Natural killer cell (primary cell): ENCODE measurements around the gene DENND1B. TPM values are rescaled to one million over a fixed set of nuclear protein-coding genes. Genes with fewer than 3 reads are reported as not detected.

Source experiments
- ATAC-seq, 3 donors: fragments of 150-1000 bp in 2 of 3; fragments of 200-7000 bp in 1 of 3; cut with Tn5 transposase; 1 replicate in 1 of 3; 2 replicates in 2 of 3; pipeline ENCODE4 v1.10.0; 2021; ENCODE audit warnings: mild to moderate bottlenecking in 2 of 3, moderate library complexity in 2 of 3
- DNase-seq, 2 donors: peaks; one replicate each; pipeline versions ENCODE4 v3.0.0 to v3.0.0-alpha.2; 2013 to 2021; ENCODE audit warnings: mixed read lengths in 1 of 2
- H3K27ac ChIP-seq: one replicate; pipeline ENCODE4 v1.5.1; 2013; ENCODE audit warnings: mild to moderate bottlenecking, low read length
- H3K27me3 ChIP-seq: one replicate; pipeline ENCODE4 v1.6.1; 2013; ENCODE audit warnings: low read length; ENCODE audit not compliant: control insufficient read depth, insufficient read depth
- H3K36me3 ChIP-seq: one replicate; pipeline ENCODE4 v1.6.1; 2013; ENCODE audit warnings: low read length; ENCODE audit not compliant: control insufficient read depth, insufficient read depth
- H3K4me1 ChIP-seq: one replicate; pipeline ENCODE4 v1.6.1; 2013; ENCODE audit warnings: low read length; ENCODE audit not compliant: control insufficient read depth, insufficient read depth
- H3K4me3 ChIP-seq: one replicate; pipeline ENCODE4 v1.5.1; 2013; ENCODE audit warnings: low read length
- H3K9me3 ChIP-seq: one replicate; pipeline ENCODE4 v1.6.1; 2013; ENCODE audit warnings: low read length; ENCODE audit not compliant: control insufficient read depth, insufficient read depth
- H3K27ac Mint-ChIP-seq, 2 donors: one replicate each; pipeline ENCODE4 v1.8.0; 2022; ENCODE audit warnings: mild to moderate bottlenecking in 2 of 2, mixed read lengths in 2 of 2, moderate library complexity in 1 of 2
- H3K27me3 Mint-ChIP-seq, 2 donors: one replicate each; pipeline ENCODE4 v1.8.0; 2022; ENCODE audit warnings: low read depth in 2 of 2, mixed read lengths in 2 of 2
- H3K36me3 Mint-ChIP-seq: one replicate; pipeline ENCODE4 v1.8.0; 2022; ENCODE audit warnings: mixed read lengths
- H3K4me1 Mint-ChIP-seq, 2 donors: one replicate each; pipeline ENCODE4 v1.8.0; 2022; ENCODE audit warnings: mixed read lengths in 2 of 2
- H3K4me3 Mint-ChIP-seq: one replicate; pipeline ENCODE4 v1.8.0; 2022; ENCODE audit warnings: mild to moderate bottlenecking, moderate library complexity, mixed read lengths
- H3K9me3 Mint-ChIP-seq, 2 donors: one replicate each; pipeline ENCODE4 v1.8.0; 2022; ENCODE audit warnings: mixed read lengths in 2 of 2
- WGBS: methylation state at CpG from one replicate; pipeline ENCODE4 v1.1.7; 2013; ENCODE audit warnings: missing lambda C conversion rate; ENCODE audit not compliant: insufficient coverage; 5-methylcytosine and 5-hydroxymethylcytosine counted together
- intact Hi-C: fragments of 100-400 bp; cut with micrococcal nuclease; formaldehyde crosslinking; loops from one replicate; pipeline ENCODE4 v1.14.2; 2022
- total RNA-seq, 4 donors: library from RNA; stranded (reverse); fragments of 120-200 nt in 1 of 4; gene quantifications; one replicate each; pipeline versions ENCODE4 v1.2.3 to v1.2.4, GENCODE V29; 2013 to 2022
- TF ChIP-seq, protein P1 (sequence below): fragments of 200-600 bp; IDR thresholded peaks from one replicate; pipeline ENCODE4 v1.8.0; 2022; ENCODE audit warnings: antibody characterized with exemption

Gene DENND1B
- total RNA-seq, 3 donors from 2014 or later (not counting 1 experiment from before 2014, with no cell fraction given): 35.4 to 62.5 (median 37.5) TPM

- TF ChIP-seq, protein P1, sequence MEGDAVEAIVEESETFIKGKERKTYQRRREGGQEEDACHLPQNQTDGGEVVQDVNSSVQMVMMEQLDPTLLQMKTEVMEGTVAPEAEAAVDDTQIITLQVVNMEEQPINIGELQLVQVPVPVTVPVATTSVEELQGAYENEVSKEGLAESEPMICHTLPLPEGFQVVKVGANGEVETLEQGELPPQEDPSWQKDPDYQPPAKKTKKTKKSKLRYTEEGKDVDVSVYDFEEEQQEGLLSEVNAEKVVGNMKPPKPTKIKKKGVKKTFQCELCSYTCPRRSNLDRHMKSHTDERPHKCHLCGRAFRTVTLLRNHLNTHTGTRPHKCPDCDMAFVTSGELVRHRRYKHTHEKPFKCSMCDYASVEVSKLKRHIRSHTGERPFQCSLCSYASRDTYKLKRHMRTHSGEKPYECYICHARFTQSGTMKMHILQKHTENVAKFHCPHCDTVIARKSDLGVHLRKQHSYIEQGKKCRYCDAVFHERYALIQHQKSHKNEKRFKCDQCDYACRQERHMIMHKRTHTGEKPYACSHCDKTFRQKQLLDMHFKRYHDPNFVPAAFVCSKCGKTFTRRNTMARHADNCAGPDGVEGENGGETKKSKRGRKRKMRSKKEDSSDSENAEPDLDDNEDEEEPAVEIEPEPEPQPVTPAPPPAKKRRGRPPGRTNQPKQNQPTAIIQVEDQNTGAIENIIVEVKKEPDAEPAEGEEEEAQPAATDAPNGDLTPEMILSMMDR: peak; percentile 21
- Histone ChIP-seq H3K4me3 (no peak overlapping the region), H3K4me1 (no peaks in the 10 kb centered on the region), H3K27ac (no peak overlapping the region), H3K9me3 (no peaks in the 10 kb centered on the region), H3K27me3 (no peaks in the 10 kb centered on the region), H3K36me3 (no peaks in the 10 kb centered on the region)
- Mint-ChIP-seq H3K27me3 (no peaks in the 10 kb centered on the region), H3K9me3 (peaks cover 2 to 3% of the 10 kb centered on the region in 2 donors), H3K4me1 (peaks cover 21 to 36% of the 10 kb centered on the region in 2 donors), H3K27ac (no peak overlapping the region), H3K4me3 (no peak overlapping the region), H3K36me3 (peaks cover 11% of the 10 kb centered on the region)
- intact Hi-C loops: loop anchor here (5.0 kb wide), 1 partner anchor 179 kb away; no protein-coding TSS in a partner anchor
- DNase-seq (no peak), ATAC-seq (no peak)
These were observed 82.3 kb downstream of the DENND1B start for GRCh38 chr1:197692965-197693364.

DNA sequence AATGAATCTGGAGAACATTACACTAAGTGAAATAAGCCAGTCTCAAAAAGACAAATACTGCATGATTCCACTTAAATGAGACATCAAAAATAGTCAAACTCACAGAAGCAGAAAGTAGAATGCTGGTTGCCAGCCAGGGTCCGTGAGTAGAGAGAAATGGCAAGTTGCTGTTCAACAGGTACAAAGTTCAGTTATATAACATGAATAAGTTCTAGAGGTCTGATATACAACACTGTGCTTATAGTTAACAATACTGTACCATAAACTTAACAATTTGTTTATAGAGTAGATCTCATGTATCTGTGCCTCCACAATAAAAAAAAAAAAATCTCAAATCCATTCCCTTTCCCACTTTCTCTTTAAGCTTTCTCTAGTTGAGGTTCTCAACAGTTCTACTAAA is 83.5 kb downstream of the DENND1B start:
- no peak overlapping the region for H3K4me3 ChIP-seq
- H3K36me3 ChIP-seq: no peaks in the 10 kb centered on the region
- Mint-ChIP-seq H3K9me3 (peaks cover 2 to 3% of the 10 kb centered on the region in 2 donors), H3K4me1 (peaks cover 20 to 27% of the 10 kb centered on the region in 2 donors), H3K36me3 (peaks cover 17% of the 10 kb centered on the region), H3K27ac (no peak overlapping the region), H3K4me3 (no peak overlapping the region), H3K27me3 (no peaks in the 10 kb centered on the region)
- ATAC-seq (no peak), DNase-seq (no peak)
- H3K4me1 ChIP-seq: no peaks in the 10 kb centered on the region
- H3K9me3 ChIP-seq: no peaks in the 10 kb centered on the region
- H3K27me3 ChIP-seq: no peaks in the 10 kb centered on the region
- TF ChIP-seq, protein P1: no peak
- no peak overlapping the region for H3K27ac ChIP-seq
- WGBS: no CpG with 5 or more reads among the region's 1 CpG
- intact Hi-C loops: loop anchor here (5.0 kb wide), 1 partner anchor 180 kb away; no protein-coding TSS in a partner anchor

DNA sequence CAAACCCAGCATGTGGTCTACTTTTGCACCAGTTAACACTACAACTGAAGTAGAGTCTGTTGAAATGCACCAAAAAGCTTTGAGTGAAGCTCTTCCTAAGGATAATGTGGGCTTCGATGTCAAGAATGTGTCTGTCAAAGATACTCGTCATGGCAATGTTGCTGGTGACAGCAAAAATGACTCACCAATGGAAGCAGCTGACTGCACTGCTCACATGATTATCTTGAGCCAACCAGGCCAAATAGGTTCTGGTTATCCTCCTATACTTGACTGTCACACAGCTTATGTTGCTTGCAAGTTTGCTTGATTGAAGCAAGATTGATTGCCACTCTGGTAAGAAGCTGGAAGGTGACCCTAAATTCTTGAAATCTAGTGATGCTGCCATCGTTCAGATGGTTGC is 85.2 kb downstream of the DENND1B start:
- H3K36me3 Mint-ChIP-seq: peaks cover 17% of the 10 kb centered on the region
- H3K9me3 Mint-ChIP-seq: peaks cover 2 to 3% of the 10 kb centered on the region in 2 donors
- TF ChIP-seq, protein P1: no peak
- no peaks in the 10 kb centered on the region for H3K9me3 ChIP-seq
- DNase-seq (no peak), ATAC-seq (no peak)
- no peak overlapping the region for H3K4me3 Mint-ChIP-seq
- no peaks in the 10 kb centered on the region for H3K27me3 Mint-ChIP-seq
- no peak overlapping the region for H3K4me3 ChIP-seq
- no peaks in the 10 kb centered on the region for H3K27me3 ChIP-seq
- intact Hi-C loops: loop anchor here (5.0 kb wide), 1 partner anchor 182 kb away; no protein-coding TSS in a partner anchor
- H3K27ac Mint-ChIP-seq: no peak overlapping the region
- no peak overlapping the region for H3K27ac ChIP-seq
- 98% methylated on average over 3 of the region's 3 CpGs for WGBS
- H3K36me3 ChIP-seq: no peaks in the 10 kb centered on the region
- peaks cover 26 to 27% of the 10 kb centered on the region in 2 donors for H3K4me1 Mint-ChIP-seq
- no peaks in the 10 kb centered on the region for H3K4me1 ChIP-seq

DNA sequence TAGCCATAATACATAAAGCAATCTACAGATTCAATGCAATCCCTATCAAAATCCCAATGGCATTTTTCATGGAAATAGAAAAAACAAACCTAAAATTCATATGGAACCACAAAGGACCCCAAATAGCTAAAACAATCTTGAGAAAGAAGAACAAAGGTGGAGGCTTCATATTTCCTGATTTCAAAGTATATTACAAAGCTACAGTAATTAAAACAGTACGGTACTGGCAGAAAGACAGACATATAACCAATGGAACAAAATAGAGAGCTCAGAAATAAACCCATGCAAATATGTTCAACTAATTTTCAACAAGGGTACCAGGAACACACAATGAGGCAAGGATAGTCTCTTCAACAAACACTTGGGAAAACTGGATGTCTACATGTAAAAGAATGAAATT is 87.0 kb downstream of the DENND1B start:
- no peak overlapping the region for H3K27ac Mint-ChIP-seq
- intact Hi-C loops: no loop called here
- no peak overlapping the region for H3K27ac ChIP-seq
- 100% methylated on average over 1 of the region's 1 CpG for WGBS
- no peak for ATAC-seq
- H3K4me3 Mint-ChIP-seq: no peak overlapping the region
- H3K9me3 Mint-ChIP-seq: peaks cover 2 to 3% of the 10 kb centered on the region in 2 donors
- H3K4me1 Mint-ChIP-seq: peaks cover 17 to 26% of the 10 kb centered on the region in 2 donors
- no peak overlapping the region for H3K4me3 ChIP-seq
- H3K36me3 Mint-ChIP-seq: peaks cover 17% of the 10 kb centered on the region
- no peaks in the 10 kb centered on the region for H3K27me3 Mint-ChIP-seq
- DNase-seq: no peak
- H3K27me3 ChIP-seq: no peaks in the 10 kb centered on the region
- H3K4me1 ChIP-seq: no peaks in the 10 kb centered on the region
- TF ChIP-seq, protein P1: no peak
- H3K9me3 ChIP-seq: no peaks in the 10 kb centered on the region
- H3K36me3 ChIP-seq: no peaks in the 10 kb centered on the region
